B cell (primary cell): Measurements from ENCODE around the gene ZNF835.

ENCODE experiments used
- EZH2 ChIP-seq: IDR thresholded peaks from 2 replicates; pipeline ENCODE4 v1.6.1; 2012; ENCODE audit warnings: borderline replicate concordance, low read depth, mild to moderate bottlenecking, moderate library complexity, low read length; ENCODE audit not compliant: insufficient read depth, poor library complexity, severe bottlenecking
- TF ChIP-seq, protein P1 (sequence below): fragments of 200-600 bp; IDR thresholded peaks from one replicate; pipeline ENCODE4 v1.8.0; 2022; ENCODE audit warnings: antibody characterized with exemption, mild to moderate bottlenecking

DNA sequence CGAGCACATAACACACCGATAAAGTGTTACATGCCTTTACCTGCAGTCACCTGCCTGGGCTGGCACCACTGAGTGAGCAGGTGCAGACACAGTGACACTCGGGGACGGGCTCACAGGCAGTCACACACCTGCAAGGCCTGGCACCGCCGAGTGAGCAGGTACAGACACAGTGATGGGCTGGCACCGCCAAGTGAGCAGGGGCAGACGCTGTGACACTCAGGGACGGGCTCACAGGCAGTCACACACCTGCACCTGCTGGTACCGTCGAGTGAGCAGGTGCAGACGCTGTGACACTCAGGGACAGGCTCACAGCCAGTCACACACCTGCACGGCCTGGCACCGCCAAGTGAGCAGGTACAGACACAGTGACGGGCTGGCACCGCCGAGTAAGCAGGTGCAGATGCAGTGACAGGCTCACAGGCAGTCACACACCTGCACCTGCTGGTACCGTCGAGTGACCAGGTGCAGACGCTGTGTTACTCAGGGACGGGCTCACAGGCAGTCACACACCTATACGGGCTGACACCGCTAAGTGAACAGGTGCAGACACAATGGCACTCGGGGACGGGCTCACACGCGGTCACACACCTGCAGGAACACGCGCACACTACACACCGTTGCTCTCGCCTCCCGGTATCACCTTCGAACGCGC, 470 bp downstream of the ZNF835 start:
- TF ChIP-seq EZH2: no peak
- TF ChIP-seq, protein P1, sequence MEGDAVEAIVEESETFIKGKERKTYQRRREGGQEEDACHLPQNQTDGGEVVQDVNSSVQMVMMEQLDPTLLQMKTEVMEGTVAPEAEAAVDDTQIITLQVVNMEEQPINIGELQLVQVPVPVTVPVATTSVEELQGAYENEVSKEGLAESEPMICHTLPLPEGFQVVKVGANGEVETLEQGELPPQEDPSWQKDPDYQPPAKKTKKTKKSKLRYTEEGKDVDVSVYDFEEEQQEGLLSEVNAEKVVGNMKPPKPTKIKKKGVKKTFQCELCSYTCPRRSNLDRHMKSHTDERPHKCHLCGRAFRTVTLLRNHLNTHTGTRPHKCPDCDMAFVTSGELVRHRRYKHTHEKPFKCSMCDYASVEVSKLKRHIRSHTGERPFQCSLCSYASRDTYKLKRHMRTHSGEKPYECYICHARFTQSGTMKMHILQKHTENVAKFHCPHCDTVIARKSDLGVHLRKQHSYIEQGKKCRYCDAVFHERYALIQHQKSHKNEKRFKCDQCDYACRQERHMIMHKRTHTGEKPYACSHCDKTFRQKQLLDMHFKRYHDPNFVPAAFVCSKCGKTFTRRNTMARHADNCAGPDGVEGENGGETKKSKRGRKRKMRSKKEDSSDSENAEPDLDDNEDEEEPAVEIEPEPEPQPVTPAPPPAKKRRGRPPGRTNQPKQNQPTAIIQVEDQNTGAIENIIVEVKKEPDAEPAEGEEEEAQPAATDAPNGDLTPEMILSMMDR: no peak
